Neutrophil (primary cell): ENCODE results near the gene JADE1.

Experiments
- H3K27ac ChIP-seq: fragments of 200-600 bp; sonication (generic); 2 replicates; pipeline ENCODE4 v1.5.1; 2016; ENCODE audit warnings: mild to moderate bottlenecking, moderate library complexity
- H3K27me3 ChIP-seq: fragments of 200-600 bp; sonication (generic); 2 replicates; pipeline ENCODE4 v1.6.0; 2016; ENCODE audit warnings: mild to moderate bottlenecking
- H3K36me3 ChIP-seq: fragments of 200-600 bp; sonication (generic); 2 replicates; pipeline ENCODE4 v1.5.1; 2017
- H3K4me1 ChIP-seq, 2 experiments: fragments of 200-600 bp in 1 of 2; sonication (generic) in 1 of 2; 1 replicate in 1 of 2; 2 replicates in 1 of 2; pipeline versions ENCODE4 v1.5.1 to v1.6.1; 2013 to 2016; ENCODE audit warnings: low read depth in 1 of 2, low read length in 1 of 2, mild to moderate bottlenecking in 1 of 2, moderate library complexity in 1 of 2; ENCODE audit not compliant: control insufficient read depth in 1 of 2, insufficient read depth in 1 of 2
- H3K4me3 ChIP-seq, 2 experiments: fragments of 200-600 bp in 1 of 2; sonication (generic) in 1 of 2; 1 replicate in 1 of 2; 2 replicates in 1 of 2; pipeline ENCODE4 v1.5.1; 2013 to 2016; ENCODE audit warnings: low read depth in 1 of 2, low read length in 1 of 2, mild to moderate bottlenecking in 1 of 2, moderate library complexity in 1 of 2
- H3K9me3 ChIP-seq: fragments of 200-600 bp; sonication (generic); 2 replicates; pipeline ENCODE4 v1.5.1; 2016
- TF ChIP-seq, protein P1 (sequence below): fragments of 200-600 bp; sonication (generic); IDR thresholded peaks from 2 replicates; pipeline ENCODE4 v1.5.1; 2016; ENCODE audit warnings: antibody characterized with exemption

The JADE1 gene

DNA sequence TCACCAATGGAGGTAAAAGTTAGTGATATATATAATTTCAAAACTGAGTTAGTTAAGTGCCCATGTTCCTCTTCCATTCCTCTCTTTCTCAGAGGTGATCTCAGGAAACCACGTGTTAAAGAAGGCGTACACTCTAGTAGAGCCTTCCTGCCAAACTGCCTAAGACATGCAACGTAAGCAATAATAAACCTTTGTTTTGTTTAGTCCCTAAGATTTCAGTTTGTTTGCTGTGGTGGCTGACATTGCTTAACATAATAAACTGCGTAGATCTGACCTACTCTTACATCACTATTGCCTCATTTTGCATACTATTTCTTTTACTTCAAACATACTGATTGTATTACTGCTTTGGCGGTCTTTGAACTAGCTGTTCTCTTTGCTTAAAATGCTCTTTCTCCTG, 99.2 kb downstream of the JADE1 start:
- Histone ChIP-seq H3K27ac (peak overlapping the region; percentile 91), H3K4me3 (peak overlapping the region in 1 of 2 experiments; percentile 33), H3K4me1 (peaks cover 54 to 58% of the 10 kb centered on the region in 2 experiments), H3K9me3 (no peaks in the 10 kb centered on the region), H3K27me3 (no peaks in the 10 kb centered on the region), H3K36me3 (no peaks in the 10 kb centered on the region)
- TF ChIP-seq, protein P1, sequence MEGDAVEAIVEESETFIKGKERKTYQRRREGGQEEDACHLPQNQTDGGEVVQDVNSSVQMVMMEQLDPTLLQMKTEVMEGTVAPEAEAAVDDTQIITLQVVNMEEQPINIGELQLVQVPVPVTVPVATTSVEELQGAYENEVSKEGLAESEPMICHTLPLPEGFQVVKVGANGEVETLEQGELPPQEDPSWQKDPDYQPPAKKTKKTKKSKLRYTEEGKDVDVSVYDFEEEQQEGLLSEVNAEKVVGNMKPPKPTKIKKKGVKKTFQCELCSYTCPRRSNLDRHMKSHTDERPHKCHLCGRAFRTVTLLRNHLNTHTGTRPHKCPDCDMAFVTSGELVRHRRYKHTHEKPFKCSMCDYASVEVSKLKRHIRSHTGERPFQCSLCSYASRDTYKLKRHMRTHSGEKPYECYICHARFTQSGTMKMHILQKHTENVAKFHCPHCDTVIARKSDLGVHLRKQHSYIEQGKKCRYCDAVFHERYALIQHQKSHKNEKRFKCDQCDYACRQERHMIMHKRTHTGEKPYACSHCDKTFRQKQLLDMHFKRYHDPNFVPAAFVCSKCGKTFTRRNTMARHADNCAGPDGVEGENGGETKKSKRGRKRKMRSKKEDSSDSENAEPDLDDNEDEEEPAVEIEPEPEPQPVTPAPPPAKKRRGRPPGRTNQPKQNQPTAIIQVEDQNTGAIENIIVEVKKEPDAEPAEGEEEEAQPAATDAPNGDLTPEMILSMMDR, result no peak

DNA sequence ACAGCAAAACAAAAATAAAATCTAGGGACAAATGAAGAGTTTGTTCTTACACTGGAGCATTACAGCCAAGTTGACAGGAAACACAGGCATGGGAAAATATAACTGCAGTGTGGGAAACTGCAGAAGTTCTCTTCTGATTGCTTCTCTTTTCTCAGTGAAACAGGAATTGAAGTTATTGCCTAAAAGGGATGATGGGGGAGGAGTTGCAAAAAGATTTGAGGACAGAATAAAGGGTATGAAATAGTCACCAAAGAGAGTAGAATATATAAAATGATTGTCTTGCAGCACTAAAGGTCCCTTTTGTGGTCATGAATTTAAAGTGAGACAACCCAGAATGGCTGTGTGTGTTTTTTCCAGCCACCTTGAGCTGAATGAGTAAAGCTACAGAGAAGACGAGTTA, 103.7 kb downstream of the JADE1 start:
- peak overlapping the region; percentile 95 for H3K27ac ChIP-seq
- TF ChIP-seq, protein P1, result no peak
- no peaks in the 10 kb centered on the region for H3K36me3 ChIP-seq
- peak overlapping the region; percentile 11 to 45 for H3K4me3 ChIP-seq
- no peaks in the 10 kb centered on the region for H3K27me3 ChIP-seq
- peaks cover 88% of the 10 kb centered on the region in 2 experiments for H3K4me1 ChIP-seq
- no peaks in the 10 kb centered on the region for H3K9me3 ChIP-seq

DNA sequence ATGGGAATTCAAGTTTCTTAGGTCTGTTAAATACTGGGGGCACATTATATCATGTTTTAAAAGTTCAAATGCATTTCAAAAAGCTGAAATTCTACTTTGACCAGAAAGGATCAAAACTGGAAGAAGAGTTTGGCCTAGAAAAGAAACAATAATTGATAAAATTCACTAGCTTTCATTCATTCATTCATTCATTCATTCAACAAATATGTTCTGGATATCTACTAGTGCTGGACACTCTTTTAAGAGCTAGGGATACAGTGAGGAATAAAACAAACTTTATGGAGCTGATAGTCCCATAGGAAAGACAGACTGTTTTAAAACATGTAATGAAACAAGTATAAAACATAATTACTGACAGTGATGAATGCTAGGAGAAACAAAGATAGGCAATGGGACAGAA, 106.0 kb downstream of the JADE1 start:
- H3K27ac ChIP-seq, result peak overlapping the region; percentile 95
- no peaks in the 10 kb centered on the region for H3K9me3 ChIP-seq
- H3K27me3 ChIP-seq, result no peaks in the 10 kb centered on the region
- peak overlapping the region in 1 of 2 experiments; percentile 42 for H3K4me3 ChIP-seq
- H3K4me1 ChIP-seq, result peaks cover 71 to 74% of the 10 kb centered on the region in 2 experiments
- no peaks in the 10 kb centered on the region for H3K36me3 ChIP-seq
- TF ChIP-seq, protein P1, result no peak

DNA sequence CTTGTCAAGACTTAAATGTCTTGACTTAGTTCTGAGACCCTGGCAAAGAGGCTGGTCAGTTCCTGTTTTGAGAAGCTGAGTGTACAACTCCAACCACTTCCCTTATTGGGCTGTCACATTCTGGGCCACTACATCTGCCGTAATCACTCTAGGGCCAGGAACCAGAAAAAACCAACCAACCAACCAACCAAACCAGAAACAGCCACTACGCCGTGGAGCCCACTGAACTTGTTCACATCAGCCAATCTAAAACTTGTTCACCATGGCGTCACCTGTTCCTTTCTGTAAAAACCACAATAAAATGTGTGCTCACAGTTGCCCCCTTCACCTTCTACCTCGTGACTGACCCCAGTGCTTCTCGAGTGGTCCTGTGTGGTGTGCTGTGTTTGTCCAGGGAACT, 107.3 kb downstream of the JADE1 start:
- TF ChIP-seq, protein P1, result peak; percentile 44
- no peaks in the 10 kb centered on the region for H3K36me3 ChIP-seq
- peak overlapping the region; percentile 95 for H3K27ac ChIP-seq
- H3K9me3 ChIP-seq, result no peaks in the 10 kb centered on the region
- H3K27me3 ChIP-seq, result no peaks in the 10 kb centered on the region
- H3K4me3 ChIP-seq, result peak overlapping the region; percentile 42 to 51
- H3K4me1 ChIP-seq, result peaks cover 67 to 71% of the 10 kb centered on the region in 2 experiments

DNA sequence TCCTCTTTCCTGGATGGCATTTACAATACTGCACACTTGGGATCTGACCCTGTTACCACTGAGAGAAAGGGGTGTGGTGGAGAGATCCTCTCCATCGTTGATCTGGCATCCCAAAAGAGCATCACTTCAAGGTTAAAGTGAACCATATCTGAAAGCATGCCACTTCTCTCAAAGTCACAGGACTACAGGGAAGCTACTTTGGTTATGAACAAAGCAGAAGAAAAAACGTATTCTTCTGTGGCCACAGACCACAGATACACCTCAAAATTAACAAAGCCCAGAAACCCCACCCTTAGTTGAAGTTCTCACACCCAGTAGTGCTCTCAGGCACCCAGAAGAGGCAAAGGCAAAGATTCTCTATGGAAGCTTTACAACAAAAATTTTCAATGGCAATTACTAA, 108.3 kb downstream of the JADE1 start:
- H3K9me3 ChIP-seq, result no peaks in the 10 kb centered on the region
- no peaks in the 10 kb centered on the region for H3K36me3 ChIP-seq
- H3K4me1 ChIP-seq, result peaks cover 58 to 61% of the 10 kb centered on the region in 2 experiments
- H3K27ac ChIP-seq, result peak overlapping the region; percentile 95
- H3K4me3 ChIP-seq, result peak overlapping the region; percentile 42 to 51
- TF ChIP-seq, protein P1, result no peak
- H3K27me3 ChIP-seq, result no peaks in the 10 kb centered on the region

DNA sequence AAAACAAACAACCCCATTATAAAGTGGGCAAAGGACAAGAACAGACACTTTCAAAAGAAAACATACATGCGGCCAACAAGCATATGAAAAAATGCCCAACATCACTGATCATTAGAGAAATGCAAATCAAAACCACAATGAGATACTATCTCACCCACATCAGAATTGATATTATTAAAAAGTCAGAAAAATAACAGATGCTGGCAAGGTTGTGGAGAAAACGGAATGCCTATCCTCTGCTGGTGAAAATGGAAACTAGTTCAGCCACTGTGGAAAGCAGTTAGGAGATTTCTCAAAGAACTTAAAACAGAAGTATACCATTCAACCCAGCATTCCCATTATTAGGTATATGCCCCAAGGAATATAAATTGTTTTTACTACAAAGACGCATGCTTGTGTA, 112.5 kb downstream of the JADE1 start:
- TF ChIP-seq, protein P1, result no peak
- no peak overlapping the region for H3K27ac ChIP-seq
- no peak overlapping the region for H3K4me3 ChIP-seq
- H3K9me3 ChIP-seq, result no peaks in the 10 kb centered on the region
- peaks cover 16 to 20% of the 10 kb centered on the region in 2 experiments for H3K4me1 ChIP-seq
- H3K27me3 ChIP-seq, result no peaks in the 10 kb centered on the region
- no peaks in the 10 kb centered on the region for H3K36me3 ChIP-seq
